ENCODE results near the gene PRM1.

DNA sequence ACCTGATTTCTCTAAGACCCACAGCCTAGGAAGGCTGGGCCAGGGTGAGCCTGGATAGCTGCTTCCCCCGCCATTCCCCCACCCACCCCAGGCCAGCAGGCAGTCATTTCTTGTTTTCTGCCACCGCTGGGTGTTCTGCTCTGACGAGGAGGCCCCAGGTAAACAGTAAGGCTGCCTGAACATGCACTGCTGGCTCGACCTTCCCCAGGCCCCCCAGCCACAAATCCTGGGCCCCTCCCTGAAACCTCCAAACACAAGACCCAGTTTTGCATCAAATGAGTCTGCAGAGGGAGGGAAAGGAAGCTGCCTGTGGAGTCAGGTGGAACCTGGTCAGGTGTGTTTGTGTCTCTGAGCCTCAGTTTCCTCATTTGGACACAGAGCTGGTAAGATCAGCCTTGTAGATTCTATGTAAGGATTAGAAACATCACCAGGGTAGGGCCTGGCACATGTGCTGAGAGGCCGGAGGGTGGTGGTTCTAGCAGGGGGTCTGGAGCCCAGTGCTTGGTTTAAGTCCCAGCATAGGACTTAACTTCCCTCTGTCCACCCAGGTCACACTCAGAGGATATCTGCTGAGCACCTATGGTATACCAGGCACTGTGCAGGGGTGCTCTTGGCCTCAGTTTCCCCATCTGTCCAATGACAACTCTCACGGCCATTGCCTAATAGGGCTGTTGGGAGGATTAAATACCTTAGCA, 18.9 kb upstream of the PRM1 start:
- TF ChIP-seq, protein P1, sequence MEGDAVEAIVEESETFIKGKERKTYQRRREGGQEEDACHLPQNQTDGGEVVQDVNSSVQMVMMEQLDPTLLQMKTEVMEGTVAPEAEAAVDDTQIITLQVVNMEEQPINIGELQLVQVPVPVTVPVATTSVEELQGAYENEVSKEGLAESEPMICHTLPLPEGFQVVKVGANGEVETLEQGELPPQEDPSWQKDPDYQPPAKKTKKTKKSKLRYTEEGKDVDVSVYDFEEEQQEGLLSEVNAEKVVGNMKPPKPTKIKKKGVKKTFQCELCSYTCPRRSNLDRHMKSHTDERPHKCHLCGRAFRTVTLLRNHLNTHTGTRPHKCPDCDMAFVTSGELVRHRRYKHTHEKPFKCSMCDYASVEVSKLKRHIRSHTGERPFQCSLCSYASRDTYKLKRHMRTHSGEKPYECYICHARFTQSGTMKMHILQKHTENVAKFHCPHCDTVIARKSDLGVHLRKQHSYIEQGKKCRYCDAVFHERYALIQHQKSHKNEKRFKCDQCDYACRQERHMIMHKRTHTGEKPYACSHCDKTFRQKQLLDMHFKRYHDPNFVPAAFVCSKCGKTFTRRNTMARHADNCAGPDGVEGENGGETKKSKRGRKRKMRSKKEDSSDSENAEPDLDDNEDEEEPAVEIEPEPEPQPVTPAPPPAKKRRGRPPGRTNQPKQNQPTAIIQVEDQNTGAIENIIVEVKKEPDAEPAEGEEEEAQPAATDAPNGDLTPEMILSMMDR (IDR thresholded peaks at IDR 0.05): no peak
- TF ChIP-seq POLR2A (IDR thresholded peaks at IDR 0.05) (no peak), POLR2AphosphoS5 (IDR thresholded peaks at IDR 0.05) (no peak)

Measured in prostate gland (tissue), 2 donors.